ENCODE data around the gene TMEM120B. TPM values are rescaled to one million over a fixed set of nuclear protein-coding genes. Genes with fewer than 3 reads are reported as not detected.

TMEM120B gene
- total and polyA plus RNA-seq, 8 donors = 8.5 to 17.7 (median 12.0) TPM

DNA sequence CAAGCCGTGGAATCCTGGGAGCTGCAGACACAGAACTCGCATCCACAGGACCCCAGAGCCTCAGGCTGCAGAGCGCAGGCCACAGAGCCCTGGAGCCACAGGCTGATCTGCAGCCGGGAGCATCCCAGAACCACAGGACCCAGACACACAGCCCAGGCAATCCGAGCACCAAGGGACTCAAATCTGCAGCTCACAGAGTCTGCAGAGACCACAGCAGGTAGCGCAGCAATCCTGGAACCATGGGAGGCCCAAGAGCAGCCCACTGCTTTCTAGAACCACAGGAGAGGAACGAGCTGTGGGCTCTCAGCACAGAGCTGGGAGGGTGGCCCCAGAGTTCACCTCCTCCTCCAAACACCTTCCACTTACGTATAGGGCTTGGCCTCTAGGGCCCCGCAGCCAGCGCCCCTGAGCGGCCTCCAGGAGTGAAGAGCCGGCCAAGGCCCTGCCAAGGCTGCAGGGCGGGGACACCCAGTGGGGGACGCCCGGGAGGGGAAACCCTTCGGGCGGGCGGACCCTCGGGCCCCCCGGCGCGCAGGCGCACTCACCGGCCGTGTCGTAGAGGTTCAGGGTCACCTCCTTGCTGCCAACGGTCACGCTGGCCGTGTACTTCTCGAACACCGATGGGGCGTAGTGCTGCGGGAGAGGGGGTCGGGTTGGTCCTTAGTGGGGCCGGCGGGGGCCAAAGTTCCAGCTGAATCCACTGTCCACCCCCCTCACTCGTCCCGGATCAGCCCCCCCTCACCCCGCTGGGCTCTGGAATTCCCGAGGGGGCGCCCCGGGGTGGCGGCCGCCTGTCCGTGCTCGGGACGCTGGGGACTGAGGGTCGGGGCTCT lies 80.3 kb downstream of the TMEM120B start:
- ATAC-seq = peak; percentile 35
- Histone ChIP-seq H3K36me3 (peaks cover 0 to 16% of the 10 kb centered on the region in 2 donors), H3K4me1 (peaks cover 32 to 99% of the 10 kb centered on the region in 2 donors), H3K9me3 (no peaks in the 10 kb centered on the region), H3K27ac (peak overlapping the region; percentile 82 to 100), H3K27me3 (no peaks in the 10 kb centered on the region), H3K4me3 (peak overlapping the region; percentile 46 to 69)
- peak in 3 of 4 donors; percentile 67 to 89 (median 76) for DNase-seq
- TF ChIP-seq, protein P1, sequence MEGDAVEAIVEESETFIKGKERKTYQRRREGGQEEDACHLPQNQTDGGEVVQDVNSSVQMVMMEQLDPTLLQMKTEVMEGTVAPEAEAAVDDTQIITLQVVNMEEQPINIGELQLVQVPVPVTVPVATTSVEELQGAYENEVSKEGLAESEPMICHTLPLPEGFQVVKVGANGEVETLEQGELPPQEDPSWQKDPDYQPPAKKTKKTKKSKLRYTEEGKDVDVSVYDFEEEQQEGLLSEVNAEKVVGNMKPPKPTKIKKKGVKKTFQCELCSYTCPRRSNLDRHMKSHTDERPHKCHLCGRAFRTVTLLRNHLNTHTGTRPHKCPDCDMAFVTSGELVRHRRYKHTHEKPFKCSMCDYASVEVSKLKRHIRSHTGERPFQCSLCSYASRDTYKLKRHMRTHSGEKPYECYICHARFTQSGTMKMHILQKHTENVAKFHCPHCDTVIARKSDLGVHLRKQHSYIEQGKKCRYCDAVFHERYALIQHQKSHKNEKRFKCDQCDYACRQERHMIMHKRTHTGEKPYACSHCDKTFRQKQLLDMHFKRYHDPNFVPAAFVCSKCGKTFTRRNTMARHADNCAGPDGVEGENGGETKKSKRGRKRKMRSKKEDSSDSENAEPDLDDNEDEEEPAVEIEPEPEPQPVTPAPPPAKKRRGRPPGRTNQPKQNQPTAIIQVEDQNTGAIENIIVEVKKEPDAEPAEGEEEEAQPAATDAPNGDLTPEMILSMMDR (IDR thresholded peaks at IDR 0.05) = no peak
- intact Hi-C loops (cut with DNase I) = loop anchor here in 1 of 2 donors (10.0 kb wide), 1 partner anchor 92 kb away; the partner anchor contains the start of gene PSMD9

DNA sequence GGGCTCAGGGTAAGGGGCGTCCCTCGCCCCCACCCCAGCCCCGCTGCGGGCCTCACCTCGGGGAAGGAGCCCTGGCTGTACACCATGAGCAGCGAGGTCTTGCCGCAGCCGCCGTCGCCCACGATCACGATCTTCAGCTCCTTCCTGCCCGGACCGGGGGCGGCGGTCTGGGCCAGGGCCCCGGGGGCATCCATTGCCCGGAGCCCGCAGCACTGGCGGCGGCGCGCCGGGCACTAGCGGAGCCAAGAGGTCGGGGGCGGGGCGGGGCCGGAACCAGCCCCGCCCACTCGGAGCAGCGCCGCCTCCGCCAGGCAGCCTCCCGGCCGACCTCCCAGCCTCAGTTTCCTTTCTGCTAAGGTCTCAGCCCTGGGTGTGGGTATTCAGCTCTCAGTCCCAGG lies 80.9 kb downstream of the TMEM120B start, which contains the start of gene RHOF:
TSS of gene RHOF (minus strand) at position 249 of the 398 bp plus-strand sequence. CDS start at position 194, 55 bp downstream.
- intact Hi-C loops (cut with DNase I) = loop anchor here in 1 of 2 donors (10.0 kb wide), 1 partner anchor 91 kb away; the partner anchor contains the start of gene PSMD9

DNA sequence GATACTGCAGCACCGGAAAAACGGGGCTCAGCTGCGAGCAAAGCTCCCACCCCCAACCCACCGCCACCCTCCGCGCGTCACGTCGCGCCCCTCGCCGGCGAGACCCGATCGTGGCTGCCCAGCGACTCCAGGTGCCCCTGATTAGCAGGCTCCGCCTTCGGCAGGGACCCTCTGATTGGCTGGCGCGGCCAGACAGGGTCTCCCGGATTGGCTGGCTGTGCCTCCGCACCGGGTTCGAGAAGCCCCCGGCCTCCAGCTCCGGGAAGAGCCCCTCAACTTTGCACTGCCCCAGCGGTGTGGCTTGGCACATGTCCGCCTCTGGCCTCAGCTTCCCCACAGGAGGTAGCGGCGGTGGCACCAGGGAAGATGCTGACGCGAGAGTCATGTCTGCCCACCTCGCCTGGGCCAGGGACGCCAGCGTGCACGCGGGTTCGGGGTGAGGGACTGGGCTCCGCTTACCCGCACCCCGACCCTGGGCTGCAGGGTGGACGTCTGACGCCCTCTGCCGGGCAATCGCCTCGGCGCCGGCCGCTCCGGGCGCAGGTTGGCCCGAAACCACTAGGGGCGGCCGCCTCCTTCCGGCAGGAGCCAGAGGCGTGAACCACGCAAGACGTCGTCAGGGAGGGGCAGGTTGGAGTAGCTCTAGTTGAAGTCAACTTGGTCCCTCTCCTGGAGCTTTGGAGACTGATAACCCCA lies 81.4 kb downstream of the TMEM120B start:
- peak overlapping the region; percentile 46 to 69 for H3K4me3 ChIP-seq
- H3K27me3 ChIP-seq = no peaks in the 10 kb centered on the region
- H3K4me1 ChIP-seq = peaks cover 40 to 99% of the 10 kb centered on the region in 2 donors
- peaks cover 0 to 28% of the 10 kb centered on the region in 2 donors for H3K36me3 ChIP-seq
- intact Hi-C loops (cut with DNase I) = loop anchor here in 1 of 2 donors (10.0 kb wide), 1 partner anchor 91 kb away; the partner anchor contains the start of gene PSMD9
- TF ChIP-seq, protein P1 (IDR thresholded peaks at IDR 0.05) = peak; percentile 99 to 100
- H3K9me3 ChIP-seq = no peaks in the 10 kb centered on the region
- DNase-seq = peak; percentile 87 to 99 (median 94)
- peak; percentile 82 for ATAC-seq
- H3K27ac ChIP-seq = peak overlapping the region; percentile 82 to 100

More for the DNA sequence above, 80.9 kb downstream of the TMEM120B start, which contains the start of gene RHOF:
- TF ChIP-seq, protein P1 (IDR thresholded peaks at IDR 0.05) = no peak
- peak within 1 kb of the TSS; percentile 82 to 100 for H3K27ac ChIP-seq
- H3K9me3 ChIP-seq = no peaks in the 10 kb centered on the region
- H3K4me3 ChIP-seq = peak within 1 kb of the TSS; percentile 46 to 69
- H3K4me1 ChIP-seq = peaks cover 38 to 99% of the 10 kb centered on the region in 2 donors
- H3K36me3 ChIP-seq = peaks cover 0 to 22% of the 10 kb centered on the region in 2 donors
- H3K27me3 ChIP-seq = no peaks in the 10 kb centered on the region
- DNase-seq (peak in 2 of 4 donors; percentile 75 to 94), ATAC-seq (peak; percentile 64)

DNA sequence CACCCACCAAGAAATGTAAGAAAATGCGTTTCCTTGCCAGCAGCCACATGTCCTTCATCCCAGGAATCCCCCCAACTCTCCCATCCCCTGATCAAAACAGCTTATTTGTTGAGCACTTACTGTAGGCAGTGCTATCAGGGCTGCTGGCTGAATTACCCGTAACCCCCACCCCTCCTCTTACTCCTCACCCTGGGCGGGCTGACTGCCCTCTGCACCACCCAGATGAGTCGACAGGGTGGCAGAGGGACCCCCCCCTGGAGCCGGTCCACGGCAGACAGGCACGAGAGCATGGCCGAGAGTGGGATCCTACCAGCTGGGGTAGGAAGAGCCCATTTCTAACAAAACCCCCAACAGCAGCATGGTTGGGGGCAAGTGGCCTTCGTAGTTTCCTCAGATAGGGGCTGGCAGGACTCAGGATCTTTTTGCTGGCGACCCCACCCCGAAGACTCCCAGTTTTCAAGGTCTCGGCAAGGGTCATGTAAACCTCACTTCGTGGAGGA lies 82.0 kb downstream of the TMEM120B start:
- DNase-seq = peak in 2 of 4 donors; percentile 64 to 81
- intact Hi-C loops (cut with DNase I) = loop anchor here in 1 of 2 donors (10.0 kb wide), 1 partner anchor 90 kb away; the partner anchor contains the start of gene PSMD9
- Histone ChIP-seq H3K36me3 (peaks cover 0 to 28% of the 10 kb centered on the region in 2 donors), H3K27ac (peak overlapping the region; percentile 82 to 100), H3K27me3 (no peaks in the 10 kb centered on the region), H3K4me3 (peak overlapping the region in 1 of 2 donors; percentile 69), H3K9me3 (no peaks in the 10 kb centered on the region), H3K4me1 (peaks cover 45 to 98% of the 10 kb centered on the region in 2 donors)
- ATAC-seq = peak; percentile 4
- TF ChIP-seq, protein P1 (IDR thresholded peaks at IDR 0.05) = no peak
